Endothelial cell of umbilical vein (primary cell): Measurements from ENCODE around the gene UBAP2L. TPM values are rescaled to one million over a fixed set of nuclear protein-coding genes. Genes with fewer than 3 reads are reported as not detected.
A peak's percentile ranks its signal among the peaks of the same experiment; 100 is the strongest.
"Not testable (repeated sequence)": the region's sequence is repeated elsewhere in the genome, so short reads cannot be mapped to it uniquely, and the experiment has no call there.

Experiments used
- BruUV-seq: library from RNA; stranded (reverse); fragments of 400-500 nt; replicated peaks from 2 replicates; lab custom pipeline; 2021; lab: Mats Ljungman, UMichigan
- CTCF ChIA-PET: fragments of 300-600, 350-600 bp; sonication (Branson Sonifier 250); formaldehyde crosslinking; loops from one replicate; lab custom pipeline; 2021; ENCODE audit warnings: antibody characterized with exemption, inconsistent platforms; lab: Charles Lee
- POLR2A ChIA-PET: fragments of 300-600, 350-600 bp; sonication (Branson Sonifier 250); formaldehyde crosslinking; loops from one replicate; lab custom pipeline; 2021; ENCODE audit warnings: antibody characterized with exemption, inconsistent platforms; lab: Charles Lee
- DNase-seq: peaks from one replicate; pipeline ENCODE4 v3.0.0-alpha.2; 2011; ENCODE audit warnings: low read depth, low spot score
- FAIRE-seq: peaks from 2 replicates; lab custom pipeline; 2011; peaks lifted over from hg19 to GRCh38; lab: Jason Lieb, UNC
- H2AFZ ChIP-seq: 2 replicates; pipeline ENCODE4 v1.6.0; 2012; ENCODE audit warnings: low read depth, low read length, control low read depth, inconsistent platforms
- H3K27ac ChIP-seq: 2 replicates; pipeline ENCODE4 v1.5.1; 2011; ENCODE audit warnings: low read depth, mild to moderate bottlenecking, control low read depth, low read length, moderate library complexity; ENCODE audit not compliant: insufficient read depth
- H3K27me3 ChIP-seq, 2 experiments: 2 replicates each; pipeline versions ENCODE4 v1.6.0 to v1.6.1; 2011; ENCODE audit warnings: low read length in 2 of 2, mixed read lengths in 1 of 2; ENCODE audit not compliant: control insufficient read depth in 2 of 2, insufficient read depth in 2 of 2
- H3K36me3 ChIP-seq, 2 experiments: 2 replicates in 1 of 2; 3 replicates in 1 of 2; pipeline ENCODE4 v1.5.1; 2011; ENCODE audit warnings: low read length in 2 of 2, mild to moderate bottlenecking in 1 of 2, moderate library complexity in 1 of 2; ENCODE audit not compliant: control insufficient read depth in 2 of 2, insufficient read depth in 2 of 2; ENCODE audit errors: extremely low read depth in 1 of 2
- H3K4me1 ChIP-seq: 3 replicates; pipeline ENCODE4 v1.5.1; 2011; ENCODE audit warnings: mild to moderate bottlenecking, low read length; ENCODE audit not compliant: control insufficient read depth, insufficient read depth; ENCODE audit errors: extremely low read depth
- H3K4me2 ChIP-seq: 2 replicates; pipeline ENCODE4 v1.6.1; 2011; ENCODE audit warnings: low read length, control low read depth, mixed read lengths; ENCODE audit not compliant: insufficient read depth
- H3K4me3 ChIP-seq, 3 experiments: fragments of 200-600 bp in 1 of 3; sonication (generic), shearing (Covaris generic) in 1 of 3; replicated peaks in 1 of 3; 2 replicates each; pipeline ENCODE4 v1.5.1; 2011 to 2016; ENCODE audit warnings: control low read depth in 3 of 3, low read length in 3 of 3, mild to moderate bottlenecking in 2 of 3, inconsistent platforms in 1 of 3, low read depth in 1 of 3, moderate library complexity in 1 of 3; ENCODE audit not compliant: insufficient read depth in 1 of 3
- H3K79me2 ChIP-seq: 2 replicates; pipeline ENCODE4 v1.6.0; 2012; ENCODE audit warnings: low read length, inconsistent platforms; ENCODE audit not compliant: control insufficient read depth, insufficient read depth
- H3K9ac ChIP-seq: replicated peaks from 2 replicates; pipeline ENCODE3; 2011; ENCODE audit warnings: low read length, control low read depth; ENCODE audit not compliant: insufficient read depth; ENCODE audit errors: extremely low read depth
- H3K9me1 ChIP-seq: replicated peaks from 3 replicates; pipeline ENCODE4 v1.6.0; 2011; ENCODE audit warnings: mild to moderate bottlenecking, low read length; ENCODE audit not compliant: control insufficient read depth, insufficient read depth; ENCODE audit errors: extremely low read depth
- H3K9me3 ChIP-seq: replicated peaks from 2 replicates; pipeline ENCODE4 v1.5.1; 2012; ENCODE audit warnings: low read length, inconsistent platforms; ENCODE audit not compliant: control insufficient read depth, insufficient read depth
- H4K20me1 ChIP-seq: replicated peaks from 2 replicates; pipeline ENCODE3; 2011; ENCODE audit warnings: mild to moderate bottlenecking, low read length; ENCODE audit not compliant: control insufficient read depth, insufficient read depth; ENCODE audit errors: extremely low read depth
- CTCF ChIP-seq, 2 donors: IDR thresholded peaks; 1 replicate in 1 of 2; 2 replicates in 1 of 2; pipeline ENCODE4 v1.5.1; 2011; ENCODE audit warnings: low read length in 2 of 2, mild to moderate bottlenecking in 2 of 2, moderate library complexity in 2 of 2, control low read depth in 1 of 2, inconsistent platforms in 1 of 2, low read depth in 1 of 2; ENCODE audit not compliant: insufficient read depth in 1 of 2; ENCODE audit errors: extremely low read depth in 1 of 2
- EZH2 ChIP-seq: IDR thresholded peaks from 2 replicates; pipeline ENCODE4 v1.6.1; 2012; ENCODE audit warnings: borderline replicate concordance, low read depth, mild to moderate bottlenecking, moderate library complexity, low read length, inconsistent platforms; ENCODE audit not compliant: severe bottlenecking
- FOS ChIP-seq: IDR thresholded peaks from 2 replicates; pipeline ENCODE4 v1.6.1; 2011; ENCODE audit warnings: mild to moderate bottlenecking, low read length, moderate library complexity, borderline replicate concordance; ENCODE audit not compliant: insufficient read depth
- GATA2 ChIP-seq: IDR thresholded peaks from 2 replicates; pipeline ENCODE4 v1.7.0; 2011; ENCODE audit warnings: low read depth, mild to moderate bottlenecking, moderate library complexity, mixed read lengths, low read length; ENCODE audit not compliant: insufficient read length, insufficient read depth
- JUN ChIP-seq: IDR thresholded peaks from 2 replicates; pipeline ENCODE4 v1.6.1; 2011; ENCODE audit warnings: borderline replicate concordance, low read depth; ENCODE audit not compliant: insufficient read length, insufficient read depth
- MAX ChIP-seq: IDR thresholded peaks from 2 replicates; pipeline ENCODE4 v1.6.1; 2011; ENCODE audit not compliant: insufficient read depth, insufficient read length
- MYC ChIP-seq: IDR thresholded peaks from one replicate; pipeline ENCODE4 v1.6.1; 2011; ENCODE audit warnings: mild to moderate bottlenecking, low read depth, low read length
- POLR2A ChIP-seq: IDR thresholded peaks from 2 replicates; pipeline ENCODE4 v1.6.1; 2012; ENCODE audit warnings: low read depth, mild to moderate bottlenecking, control low read depth, low read length
- POLR2AphosphoS5 ChIP-seq: IDR thresholded peaks from 2 replicates; pipeline ENCODE4 v1.6.1; 2012; ENCODE audit warnings: low read depth, mild to moderate bottlenecking, control low read depth, low read length, moderate library complexity; ENCODE audit not compliant: insufficient read depth
- dilution Hi-C: fragments of 300-500 bp; cut with MboI; formaldehyde crosslinking; loops from one replicate; pipeline ENCODE4 v1.15.0; 2019; ENCODE audit warnings: low sequenced_read_pairs; ENCODE audit not compliant: extremely low pct_ligation_motif_present
- intact Hi-C: fragments of 100-400 bp; cut with micrococcal nuclease; formaldehyde crosslinking; loops from one replicate; pipeline ENCODE4 v1.10.0; 2022
- polyA plus RNA-seq, 4 experiments: library from polyadenylated mRNA; depleted of rRNA in 3 of 4; stranded (reverse) in 3 of 4; unstranded in 1 of 4; fragments of >200 nt; gene quantifications; 2 replicates each; pipeline versions ENCODE4 v1.2.1 to v1.2.3, GENCODE V29; 2011 to 2012; ENCODE audit warnings: missing spikeins in 1 of 4
- total RNA-seq: library from RNA; stranded (reverse); gene quantifications from 2 replicates; pipeline ENCODE4 v1.2.3, GENCODE V29; 2021

The UBAP2L gene
- total and polyA plus RNA-seq, 2 donors (not counting 3 experiments of a cell fraction or from before 2014, with no cell fraction given), result 229 to 280 TPM

- Histone ChIP-seq H4K20me1 (no peaks in the 10 kb centered on the region), H3K36me3 (no peaks in the 10 kb centered on the region), H3K27me3 (peaks cover 0 to 4% of the 10 kb centered on the region in 2 experiments), H2AFZ (peak overlapping the region; percentile 65), H3K79me2 (no peaks in the 10 kb centered on the region), H3K4me2 (peak overlapping the region; percentile 4), H3K9me1 (no peaks in the 10 kb centered on the region), H3K9me3 (no peaks in the 10 kb centered on the region), H3K27ac (no peak overlapping the region), H3K9ac (no peak overlapping the region), H3K4me3 (no peak overlapping the region), H3K4me1 (no peaks in the 10 kb centered on the region)
- DNase-seq (no peak), FAIRE-seq (no peak)
- ChIA-PET POLR2A (interaction anchor here (0.5 to 1.2 kb wide), 3 partner anchors 9 to 72 kb away, joined by 3 to 10 read pairs (median 6); partner anchors contain the start of gene UBAP2L), CTCF (interaction anchor here (0.7 to 3.1 kb wide), 29 partner anchors 8 to 285 kb away, joined by 3 to 49 read pairs (median 4); partner anchors contain the start of genes HAX1 and UBAP2L)
- intact Hi-C loops (loop anchor here (1.0 to 10.0 kb wide), 3 partner anchors 73 to 275 kb away; partner anchors contain the start of gene HAX1), dilution Hi-C loops (no loop called here)
- no TSS peak for BruUV-seq
- TF ChIP-seq FOS (no peak), CTCF (IDR thresholded peaks at IDR 0.05; ENCODE audit: extremely low read depth in 1 of 2, insufficient read depth in 1 of 2, low read depth in 1 of 2, low read length in 2 of 2) (no peak), MYC (no peak), GATA2 (no peak), POLR2A (no peak), EZH2 (no peak), MAX (no peak), POLR2AphosphoS5 (no peak), JUN (no peak)
Observed at GRCh38 chr1:154199563-154199879, 21.2 kb upstream of the UBAP2L start.

- CTCF ChIA-PET, H3K79me2 ChIP-seq, BruUV-seq, H3K9me1 ChIP-seq, intact Hi-C loops, H3K9ac ChIP-seq, H3K4me2 ChIP-seq, H3K27me3 ChIP-seq, H4K20me1 ChIP-seq, H3K27ac ChIP-seq, DNase-seq, H2AFZ ChIP-seq, dilution Hi-C loops, H3K4me3 ChIP-seq, POLR2A ChIA-PET, H3K4me1 ChIP-seq, FAIRE-seq, H3K9me3 ChIP-seq: not testable (repeated sequence)
- H3K36me3 ChIP-seq, result peaks cover 13 to 24% of the 10 kb centered on the region in 2 experiments
Observed at GRCh38 chr1:154205778-154206177, 15.0 kb upstream of the UBAP2L start.
